HG03025 (cell line): ENCODE results near the gene EIF4H.
A peak's percentile ranks its signal among the peaks of the same experiment; 100 is the strongest.
"Not testable (repeated sequence)": the region's sequence is repeated elsewhere in the genome, so short reads cannot be mapped to it uniquely, and the experiment has no call there.

Experiments used
- ATAC-seq: cut with Tn5 transposase; IDR thresholded peaks from one replicate; pipeline ENCODE4 v1.9.1; 2021; ENCODE audit warnings: mild to moderate bottlenecking, moderate library complexity; ENCODE audit not compliant: unreplicated experiment, low FRiP score

Gene EIF4H

GRCh38 chr7:74174606-74175082 lies 488 bp downstream of the EIF4H start:
- peak; percentile 32 for ATAC-seq

- no peak for ATAC-seq
Measured at GRCh38 chr7:74175340-74175739, 1.2 kb downstream of the EIF4H start.

- no peak for ATAC-seq
Measured at GRCh38 chr7:74176555-74176954, 2.4 kb downstream of the EIF4H start.

GRCh38 chr7:74178632-74179031 lies 4.5 kb downstream of the EIF4H start:
- no peak for ATAC-seq

- ATAC-seq, result no peak
Measured at GRCh38 chr7:74179935-74180604, 5.9 kb downstream of the EIF4H start.

GRCh38 chr7:74180866-74181265 lies 6.7 kb downstream of the EIF4H start:
- ATAC-seq, result no peak

- no peak for ATAC-seq
Measured at GRCh38 chr7:74181821-74182220, 7.7 kb downstream of the EIF4H start.

GRCh38 chr7:74182453-74183090 lies 8.4 kb downstream of the EIF4H start:
- ATAC-seq, result no peak

GRCh38 chr7:74183142-74183541 lies 9.0 kb downstream of the EIF4H start:
- ATAC-seq, result no peak

GRCh38 chr7:74183653-74184450 lies 9.7 kb downstream of the EIF4H start:
- ATAC-seq, result no peak

GRCh38 chr7:74185016-74185415 lies 10.9 kb downstream of the EIF4H start:
- no peak for ATAC-seq

- ATAC-seq, result no peak
Measured at GRCh38 chr7:74185636-74186035, 11.5 kb downstream of the EIF4H start.

GRCh38 chr7:74187915-74188675 lies 13.9 kb downstream of the EIF4H start:
- ATAC-seq, result no peak

GRCh38 chr7:74190259-74190658 lies 16.1 kb downstream of the EIF4H start:
- no peak for ATAC-seq

- ATAC-seq, result no peak
Measured at GRCh38 chr7:74191231-74191630, 17.1 kb downstream of the EIF4H start.

GRCh38 chr7:74193054-74193453 lies 18.9 kb downstream of the EIF4H start:
- no peak for ATAC-seq

- no peak for ATAC-seq
Measured at GRCh38 chr7:74193913-74194312, 19.8 kb downstream of the EIF4H start.

GRCh38 chr7:74194686-74195085 lies 20.5 kb downstream of the EIF4H start:
- no peak for ATAC-seq

GRCh38 chr7:74195139-74195860 lies 21.1 kb downstream of the EIF4H start:
- not testable (repeated sequence) for ATAC-seq
